Epithelial cell of umbilical artery (primary cell): ENCODE data around the gene STAG1. TPM values are rescaled to one million over a fixed set of nuclear protein-coding genes. Genes with fewer than 3 reads are reported as not detected.

Experiments
- total RNA-seq: library from RNA; depleted of rRNA; stranded (reverse); fragments of >200 nt; gene quantifications from 2 replicates; pipeline ENCODE4 v1.2.3, GENCODE V29; 2014

STAG1 gene
- total RNA-seq, result 30.9 and 37.2 TPM in 2 replicates

GRCh38 chr3:136752172-136752421, at the start of gene STAG1:
Gene STAG1 (minus strand): TSS chr3:136752378. CDS start chr3:136630898, 121,480 bp downstream.

Other genes starting within 250 kb of the STAG1 start
- 13.6 and 20.8 TPM in 2 replicates for gene SLC35G2, start 66.7 kb upstream of the STAG1 start, total RNA-seq
- gene NCK1, start 109.8 kb upstream of the STAG1 start, total RNA-seq, result 69.8 and 116 TPM in 2 replicates
- gene IL20RB, start 205.6 kb upstream of the STAG1 start, total RNA-seq, result 0.65 and 1.1 TPM in 2 replicates